Keratinocyte (primary cell): ENCODE measurements around the gene PTPRN2. TPM values are rescaled to one million over a fixed set of nuclear protein-coding genes. Genes with fewer than 3 reads are reported as not detected.

ENCODE experiments used
- DNase-seq: peaks from one replicate; pipeline ENCODE4 v3.0.0-alpha.2; 2011; ENCODE audit warnings: low read depth, missing footprints, low spot score
- FAIRE-seq: peaks from 2 replicates; lab custom pipeline; 2011; peaks lifted over from hg19 to GRCh38; lab: Jason Lieb, UNC
- H2AFZ ChIP-seq: 2 replicates; pipeline ENCODE4 v1.6.0; 2012; ENCODE audit warnings: low read length, control low read depth, inconsistent platforms; ENCODE audit not compliant: control insufficient read depth
- H3K27ac ChIP-seq: 2 replicates; pipeline ENCODE4 v1.5.1; 2011; ENCODE audit warnings: low read length; ENCODE audit not compliant: control insufficient read depth, insufficient read depth
- H3K27me3 ChIP-seq: 3 replicates; pipeline ENCODE4 v1.6.0; 2011; ENCODE audit warnings: low read length; ENCODE audit not compliant: control insufficient read depth, insufficient read depth; ENCODE audit errors: extremely low read depth
- H3K36me3 ChIP-seq, 2 experiments: 2 replicates in 1 of 2; 3 replicates in 1 of 2; pipeline ENCODE4 v1.5.1; 2011; ENCODE audit warnings: low read length in 2 of 2, mild to moderate bottlenecking in 1 of 2; ENCODE audit not compliant: control insufficient read depth in 2 of 2, insufficient read depth in 2 of 2; ENCODE audit errors: extremely low read depth in 1 of 2
- H3K4me1 ChIP-seq: 3 replicates; pipeline ENCODE4 v1.5.1; 2011; ENCODE audit warnings: low read length; ENCODE audit not compliant: control insufficient read depth, insufficient read depth; ENCODE audit errors: extremely low read depth
- H3K4me2 ChIP-seq: 3 replicates; pipeline ENCODE4 v1.6.0; 2011; ENCODE audit warnings: low read depth, low read length; ENCODE audit not compliant: control insufficient read depth, insufficient read depth; ENCODE audit errors: extremely low read depth
- H3K4me3 ChIP-seq, 3 experiments: fragments of 200-600 bp in 1 of 3; sonication (generic) in 1 of 3; 2 replicates in 2 of 3; 3 replicates in 1 of 3; pipeline ENCODE4 v1.5.1; 2011 to 2016; ENCODE audit warnings: low read length in 3 of 3, mild to moderate bottlenecking in 3 of 3, control low read depth in 2 of 3, inconsistent platforms in 1 of 3, low read depth in 1 of 3, mixed read lengths in 1 of 3, mixed run types in 1 of 3, moderate library complexity in 1 of 3; ENCODE audit not compliant: control insufficient read depth in 2 of 3, insufficient read depth in 2 of 3; ENCODE audit errors: extremely low read depth in 1 of 3
- H3K79me2 ChIP-seq: 2 replicates; pipeline ENCODE4 v1.6.0; 2012; ENCODE audit warnings: low read length; ENCODE audit not compliant: control insufficient read depth, insufficient read depth
- H3K9ac ChIP-seq: 3 replicates; pipeline ENCODE4 v1.6.0; 2011; ENCODE audit warnings: low read length; ENCODE audit not compliant: control insufficient read depth, insufficient read depth; ENCODE audit errors: extremely low read depth
- H3K9me1 ChIP-seq: 3 replicates; pipeline ENCODE4 v1.6.0; 2011; ENCODE audit warnings: low read length; ENCODE audit not compliant: control insufficient read depth, insufficient read depth; ENCODE audit errors: extremely low read depth
- H3K9me3 ChIP-seq: 2 replicates; pipeline ENCODE4 v1.5.1; 2012; ENCODE audit warnings: low read depth, low read length; ENCODE audit not compliant: control insufficient read depth
- H4K20me1 ChIP-seq: 3 replicates; pipeline ENCODE4 v1.6.0; 2011; ENCODE audit warnings: low read length; ENCODE audit not compliant: control insufficient read depth, insufficient read depth; ENCODE audit errors: extremely low read depth
- CTCF ChIP-seq, 3 experiments: IDR thresholded peaks in 1 of 3; conservative IDR thresholded peaks in 1 of 3; optimal IDR thresholded peaks in 1 of 3; 2 replicates in 2 of 3; 3 replicates in 1 of 3; pipeline versions ENCODE3 to v1.5.1; 2011; ENCODE audit warnings: low read length in 3 of 3, mild to moderate bottlenecking in 3 of 3, moderate library complexity in 2 of 3, control low read depth in 1 of 3, inconsistent platforms in 1 of 3; ENCODE audit not compliant: insufficient read depth in 2 of 3; ENCODE audit errors: extremely low read depth in 1 of 3
- EZH2 ChIP-seq: IDR thresholded peaks from one replicate; pipeline ENCODE4 v1.6.1; 2012; ENCODE audit warnings: inconsistent platforms, mild to moderate bottlenecking, low read length, moderate library complexity
- dilution Hi-C: fragments of 300-500 bp; cut with MboI; formaldehyde crosslinking; loops from one replicate; pipeline ENCODE4 v1.7.0; 2020; ENCODE audit warnings: low sequenced_read_pairs; ENCODE audit not compliant: extremely low pct_ligation_motif_present
- polyA plus RNA-seq, 5 experiments: library from polyadenylated mRNA; depleted of rRNA in 3 of 5; stranded (reverse) in 3 of 5; stranded (forward) in 1 of 5; unstranded in 1 of 5; fragments of >200 nt; gene quantifications; 1 replicate in 1 of 5; 2 replicates in 3 of 5; 3 replicates in 1 of 5; pipeline versions ENCODE4 v1.2.1 to v1.2.3, GENCODE V29; 2011 to 2012; ENCODE audit warnings: missing spikeins in 2 of 5, low read depth in 1 of 5, low replicate concordance in 1 of 5

PTPRN2 gene
- polyA plus RNA-seq, 1 donor (not counting 4 experiments of a cell fraction or from before 2014, with no cell fraction given), result not detected

- Histone ChIP-seq H3K9me3 (peaks cover 5% of the 10 kb centered on the region), H3K9ac (no peak overlapping the region), H3K27ac (no peak overlapping the region), H3K9me1 (no peaks in the 10 kb centered on the region), H3K27me3 (no peaks in the 10 kb centered on the region), H3K79me2 (no peaks in the 10 kb centered on the region), H3K4me3 (no peak overlapping the region), H2AFZ (no peak overlapping the region), H3K4me2 (no peak overlapping the region), H4K20me1 (no peaks in the 10 kb centered on the region), H3K4me1 (no peaks in the 10 kb centered on the region), H3K36me3 (no peaks in the 10 kb centered on the region)
- dilution Hi-C loops, result no loop called here
- DNase-seq (no peak), FAIRE-seq (no peak)
- TF ChIP-seq CTCF (optimal IDR thresholded peaks at IDR 0.05 in 1 of 3, IDR thresholded peaks at IDR 0.05 in 1 of 3, conservative IDR thresholded peaks at IDR 0.05 in 1 of 3; ENCODE audit: extremely low read depth in 1 of 3, insufficient read depth in 2 of 3, low read length in 3 of 3), result no peak
- TF ChIP-seq EZH2, result no peak
Observed at GRCh38 chr7:157622408-157623205, 965.0 kb downstream of the PTPRN2 start.

- peaks cover 8% of the 10 kb centered on the region for H3K9me3 ChIP-seq
- H3K79me2 ChIP-seq, result no peaks in the 10 kb centered on the region
- H3K9me1 ChIP-seq, result no peaks in the 10 kb centered on the region
- TF ChIP-seq EZH2, result no peak
- TF ChIP-seq CTCF (optimal IDR thresholded peaks at IDR 0.05 in 1 of 3, IDR thresholded peaks at IDR 0.05 in 1 of 3, conservative IDR thresholded peaks at IDR 0.05 in 1 of 3; ENCODE audit: extremely low read depth in 1 of 3, insufficient read depth in 2 of 3, low read length in 3 of 3), result no peak
- H3K4me3 ChIP-seq, result no peak overlapping the region
- FAIRE-seq, result no peak
- DNase-seq, result no peak
- H3K4me2 ChIP-seq, result no peak overlapping the region
- H3K27ac ChIP-seq, result no peak overlapping the region
- H4K20me1 ChIP-seq, result no peaks in the 10 kb centered on the region
- no peaks in the 10 kb centered on the region for H3K36me3 ChIP-seq
- dilution Hi-C loops, result no loop called here
- no peak overlapping the region for H2AFZ ChIP-seq
- no peaks in the 10 kb centered on the region for H3K4me1 ChIP-seq
- no peaks in the 10 kb centered on the region for H3K27me3 ChIP-seq
- H3K9ac ChIP-seq, result no peak overlapping the region
Observed at GRCh38 chr7:157622000-157622399, 965.6 kb downstream of the PTPRN2 start.
